GM18511 (cell line): ENCODE measurements around the gene SNX10.

Source experiments
- ATAC-seq: cut with Tn5 transposase; IDR thresholded peaks from one replicate; pipeline ENCODE4 v1.9.1; 2021; ENCODE audit warnings: mild to moderate bottlenecking, moderate library complexity; ENCODE audit not compliant: unreplicated experiment

The SNX10 gene

GRCh38 chr7:26295586-26295985 is 3.9 kb downstream of the SNX10 start:
- ATAC-seq: no peak

- no peak for ATAC-seq
These were observed 6.9 kb downstream of the SNX10 start for GRCh38 chr7:26298472-26299058.

- peak; percentile 60 for ATAC-seq
These were observed 13.6 kb downstream of the SNX10 start for GRCh38 chr7:26305090-26305868.

GRCh38 chr7:26305869-26306665 is 14.4 kb downstream of the SNX10 start:
- no peak for ATAC-seq

- ATAC-seq: no peak
These were observed 15.1 kb downstream of the SNX10 start for GRCh38 chr7:26306790-26307189.

- ATAC-seq: no peak
These were observed 15.6 kb downstream of the SNX10 start for GRCh38 chr7:26307226-26307625.

GRCh38 chr7:26307791-26308190 is 16.1 kb downstream of the SNX10 start:
- no peak for ATAC-seq

- no peak for ATAC-seq
These were observed 16.9 kb downstream of the SNX10 start for GRCh38 chr7:26308551-26308950.

- no peak for ATAC-seq
These were observed 17.4 kb downstream of the SNX10 start for GRCh38 chr7:26309089-26309488.

GRCh38 chr7:26311798-26312197 is 20.1 kb downstream of the SNX10 start:
- no peak for ATAC-seq

GRCh38 chr7:26317211-26317610 is 25.5 kb downstream of the SNX10 start:
- no peak for ATAC-seq

GRCh38 chr7:26318921-26319320 is 27.3 kb downstream of the SNX10 start:
- no peak for ATAC-seq

GRCh38 chr7:26319636-26320035 is 28.0 kb downstream of the SNX10 start:
- no peak for ATAC-seq

GRCh38 chr7:26320878-26321277 is 29.2 kb downstream of the SNX10 start:
- ATAC-seq: no peak

- no peak for ATAC-seq
These were observed 29.8 kb downstream of the SNX10 start for GRCh38 chr7:26321435-26321834.

GRCh38 chr7:26326211-26326610 is 34.5 kb downstream of the SNX10 start:
- ATAC-seq: no peak

- no peak for ATAC-seq
These were observed 37.1 kb downstream of the SNX10 start for GRCh38 chr7:26328498-26329390.

- ATAC-seq: peak; percentile 75
These were observed 38.0 kb downstream of the SNX10 start for GRCh38 chr7:26329520-26330255.

GRCh38 chr7:26331113-26331512 is 39.5 kb downstream of the SNX10 start:
- no peak for ATAC-seq

GRCh38 chr7:26331789-26332188 is 40.1 kb downstream of the SNX10 start:
- no peak for ATAC-seq
